Thymus (tissue), 11 donors: ENCODE data around the gene NOL7. TPM values are rescaled to one million over a fixed set of nuclear protein-coding genes. Genes with fewer than 3 reads are reported as not detected.
A peak's percentile ranks its signal among the peaks of the same experiment; 100 is the strongest.

Source experiments
- DNase-seq, 9 donors: peaks; one replicate each; pipeline ENCODE4 v3.0.0-alpha.2; 2013; ENCODE audit warnings: low spot score in 9 of 9, low read depth in 6 of 9, missing footprints in 1 of 9
- H3K27ac ChIP-seq, 2 donors: one replicate each; pipeline ENCODE4 v1.5.1; 2013; ENCODE audit warnings: control low read depth in 1 of 2, low read depth in 1 of 2, low read length in 1 of 2, mild to moderate bottlenecking in 1 of 2, moderate library complexity in 1 of 2
- H3K27me3 ChIP-seq, 2 donors: one replicate each; pipeline ENCODE4 v1.5.1; 2013; ENCODE audit warnings: low read length in 1 of 2; ENCODE audit not compliant: control insufficient read depth in 2 of 2, insufficient read depth in 1 of 2
- H3K36me3 ChIP-seq, 2 donors: one replicate each; pipeline ENCODE4 v1.5.1; 2013; ENCODE audit warnings: low read length in 1 of 2, mild to moderate bottlenecking in 1 of 2, moderate library complexity in 1 of 2; ENCODE audit not compliant: control insufficient read depth in 2 of 2, insufficient read depth in 2 of 2
- H3K4me1 ChIP-seq, 2 donors: one replicate each; pipeline ENCODE4 v1.5.1; 2013; ENCODE audit warnings: low read length in 2 of 2; ENCODE audit not compliant: control insufficient read depth in 2 of 2, insufficient read depth in 2 of 2
- H3K4me3 ChIP-seq, 2 donors: one replicate each; pipeline ENCODE4 v1.5.1; 2013; ENCODE audit warnings: low read length in 2 of 2, control low read depth in 1 of 2, mild to moderate bottlenecking in 1 of 2
- H3K9me3 ChIP-seq, 2 donors: one replicate each; pipeline ENCODE4 v1.5.1; 2013; ENCODE audit warnings: low read length in 1 of 2, mild to moderate bottlenecking in 1 of 2; ENCODE audit not compliant: control insufficient read depth in 2 of 2, insufficient read depth in 1 of 2
- WGBS: extraction: QIAGEN DNeasy Blood & Tissue Kit; methylation state at CpG from one replicate; pipeline ENCODE4 v1.1.7; 2013; 5-methylcytosine and 5-hydroxymethylcytosine counted together
- polyA plus RNA-seq: library from polyadenylated mRNA; stranded (reverse); fragments of 200-250 nt; gene quantifications from one replicate; pipeline ENCODE4 v1.2.3, GENCODE V29; 2013
- total RNA-seq: library from RNA; stranded (reverse); fragments of 120-200 nt; gene quantifications from one replicate; pipeline ENCODE4 v1.2.4, GENCODE V29; 2013
- donor health status: healthy.

NOL7 gene
- total and polyA plus RNA-seq, 2 donors: 62.5 to 63.6 TPM

DNA sequence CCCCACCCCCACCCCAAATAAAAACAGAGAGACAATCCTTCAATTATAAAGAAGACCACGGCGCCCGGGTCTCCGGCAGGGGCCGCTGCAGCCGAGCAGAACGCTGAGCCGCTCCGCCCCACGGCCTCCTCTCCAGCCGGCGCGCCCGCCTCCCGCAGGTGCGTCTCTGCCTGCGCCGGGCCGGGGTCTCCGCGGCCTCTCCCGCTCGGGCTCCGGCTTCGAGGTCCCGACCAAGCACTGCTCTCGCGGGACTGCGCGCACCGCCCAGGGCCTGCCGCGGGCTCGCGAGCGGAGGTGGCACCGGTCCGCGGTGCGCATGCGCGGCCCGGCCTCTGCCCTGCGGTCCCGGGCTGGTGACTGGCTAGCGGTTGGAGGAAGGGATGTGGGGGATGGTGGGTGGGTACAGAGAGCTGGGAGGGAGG, 41.0 kb upstream of the NOL7 start:
- no peaks in the 10 kb centered on the region for H3K27me3 ChIP-seq
- no peaks in the 10 kb centered on the region for H3K9me3 ChIP-seq
- peaks cover 0 to 13% of the 10 kb centered on the region in 2 donors for H3K4me1 ChIP-seq
- DNase-seq: peak; percentile 91 to 98 (median 95)
- peak overlapping the region; percentile 90 to 98 for H3K27ac ChIP-seq
- H3K36me3 ChIP-seq: no peaks in the 10 kb centered on the region
- WGBS: under 1% methylated on average over 46 of the region's 46 CpGs
- H3K4me3 ChIP-seq: peak overlapping the region; percentile 73 to 83

DNA sequence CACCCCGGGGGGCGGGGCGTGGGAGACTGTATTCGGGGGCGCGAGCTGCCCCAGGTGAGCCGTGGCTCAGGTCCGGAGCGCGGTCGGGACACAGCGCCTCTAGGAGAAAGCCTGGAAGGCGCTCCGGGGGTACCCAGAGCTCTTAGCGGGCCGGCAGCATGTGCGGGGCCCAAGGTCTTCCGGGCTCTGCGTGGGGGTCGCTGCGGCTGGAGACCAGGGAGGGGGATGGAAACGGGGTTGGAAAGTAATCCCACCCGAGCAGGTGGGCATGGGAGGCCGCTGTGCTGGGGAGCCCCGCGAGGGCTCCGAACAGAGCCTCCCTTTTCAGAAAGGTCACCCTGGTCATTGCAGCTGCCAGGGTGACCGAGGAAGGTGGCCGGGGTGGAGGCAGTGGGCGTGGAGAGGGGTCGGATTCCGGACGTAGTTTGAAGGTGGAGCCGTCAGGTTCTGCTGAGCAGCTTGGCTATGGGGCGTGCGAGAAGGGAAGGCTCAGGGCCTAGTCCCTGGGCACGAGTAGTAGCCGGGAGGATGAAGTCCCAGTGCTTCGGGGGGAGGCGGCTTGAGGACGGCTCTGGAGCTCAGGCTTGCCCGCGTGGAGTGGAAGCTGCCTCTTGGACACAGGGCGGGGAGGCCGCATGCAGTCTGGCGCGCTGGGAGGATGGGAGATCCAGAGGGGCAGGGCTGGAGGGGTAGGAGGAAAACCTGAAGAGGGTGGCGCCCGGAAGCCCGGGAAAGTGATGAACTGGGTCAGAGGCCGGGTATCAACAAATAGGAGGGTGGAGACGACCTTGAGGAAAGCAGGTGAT, 40.4 kb upstream of the NOL7 start, which contains the start of gene SIRT5:
TSS of gene SIRT5 (plus strand) at position 31 of the 806 bp plus-strand sequence. CDS start 9,510 bp downstream, outside the sequence.
- peak; percentile 47 to 87 (median 71) for DNase-seq
- Histone ChIP-seq H3K36me3 (no peaks in the 10 kb centered on the region), H3K4me1 (peaks cover 0 to 13% of the 10 kb centered on the region in 2 donors), H3K27ac (peak within 1 kb of the TSS; percentile 90 to 98), H3K27me3 (no peaks in the 10 kb centered on the region), H3K9me3 (no peaks in the 10 kb centered on the region), H3K4me3 (peak within 1 kb of the TSS; percentile 73 to 83)
- WGBS: under 1% methylated on average over 52 of the region's 52 CpGs

DNA sequence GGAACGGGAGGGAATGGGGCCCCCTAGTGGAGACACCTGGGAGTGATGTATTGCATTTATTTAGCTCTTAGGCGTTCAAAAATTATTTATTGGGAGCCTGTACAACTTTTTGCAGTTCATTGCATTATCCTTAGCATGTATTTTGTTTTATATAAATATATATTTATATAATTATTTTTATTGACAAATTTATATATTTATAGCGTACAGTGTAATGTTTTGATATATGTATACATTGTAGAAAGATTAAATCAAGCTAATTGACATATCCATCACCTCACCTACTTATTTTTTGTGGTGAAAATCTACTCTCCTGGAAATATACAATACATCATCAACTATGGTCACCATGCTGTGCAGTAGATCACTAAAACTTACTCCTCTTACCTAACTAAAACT, 39.8 kb upstream of the NOL7 start:
- Histone ChIP-seq H3K36me3 (peaks cover 0 to 2% of the 10 kb centered on the region in 2 donors), H3K27me3 (no peaks in the 10 kb centered on the region), H3K4me1 (peaks cover 0 to 13% of the 10 kb centered on the region in 2 donors), H3K27ac (peak overlapping the region; percentile 90 to 98), H3K4me3 (peak overlapping the region; percentile 73 to 83), H3K9me3 (no peaks in the 10 kb centered on the region)
- WGBS: 33% methylated on average over 3 of the region's 3 CpGs
- DNase-seq: peak in 1 of 9 donors; percentile 58

DNA sequence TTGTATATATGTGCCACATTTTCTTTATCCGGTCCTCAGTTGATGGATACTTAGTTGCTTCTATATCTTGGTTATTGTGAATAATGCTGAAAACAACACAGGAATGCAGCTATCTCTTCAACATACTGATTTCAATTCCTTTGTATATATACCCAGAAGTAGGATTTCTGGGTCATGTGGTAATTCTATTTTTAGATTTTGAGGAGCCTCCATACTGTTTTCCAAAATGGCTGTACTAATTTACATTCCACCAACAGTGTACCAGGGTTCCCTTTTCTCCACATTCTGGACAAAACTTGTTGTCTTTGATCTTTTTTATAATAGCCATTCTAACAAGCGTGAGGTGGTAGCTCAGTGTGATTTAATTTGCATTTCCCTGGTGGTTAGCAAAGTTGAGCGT, 39.1 kb upstream of the NOL7 start:
- Histone ChIP-seq H3K4me1 (peaks cover 0 to 13% of the 10 kb centered on the region in 2 donors), H3K27ac (no peak overlapping the region), H3K9me3 (no peaks in the 10 kb centered on the region), H3K27me3 (no peaks in the 10 kb centered on the region), H3K36me3 (peaks cover 0 to 3% of the 10 kb centered on the region in 2 donors), H3K4me3 (no peak overlapping the region)
- WGBS: 97% methylated on average over 3 of the region's 3 CpGs
- no peak for DNase-seq

DNA sequence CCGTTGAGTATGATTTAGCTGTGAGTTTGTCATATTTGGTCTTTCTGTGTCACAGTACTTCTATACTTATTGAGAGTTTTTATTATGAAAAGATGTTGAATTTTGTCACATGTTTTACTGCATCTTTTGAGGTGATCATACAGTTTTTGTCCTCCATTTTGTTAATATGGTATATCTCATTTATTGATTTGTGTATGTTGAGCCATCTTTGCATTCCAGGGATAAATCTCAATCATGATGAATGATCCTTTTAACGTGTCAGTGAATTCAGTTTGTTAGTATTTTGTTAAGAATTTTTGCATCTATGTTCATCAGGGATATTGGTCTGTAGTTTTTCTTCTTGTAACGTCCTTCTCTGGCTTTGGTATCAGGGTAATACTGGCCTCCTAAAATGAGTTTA, 37.2 kb upstream of the NOL7 start:
- Histone ChIP-seq H3K27ac (no peak overlapping the region), H3K4me3 (no peak overlapping the region), H3K36me3 (peaks cover 0 to 3% of the 10 kb centered on the region in 2 donors), H3K9me3 (no peaks in the 10 kb centered on the region), H3K27me3 (no peaks in the 10 kb centered on the region), H3K4me1 (peaks cover 0 to 13% of the 10 kb centered on the region in 2 donors)
- WGBS: over 99% methylated on average over 3 of the region's 3 CpGs
- DNase-seq: no peak

DNA sequence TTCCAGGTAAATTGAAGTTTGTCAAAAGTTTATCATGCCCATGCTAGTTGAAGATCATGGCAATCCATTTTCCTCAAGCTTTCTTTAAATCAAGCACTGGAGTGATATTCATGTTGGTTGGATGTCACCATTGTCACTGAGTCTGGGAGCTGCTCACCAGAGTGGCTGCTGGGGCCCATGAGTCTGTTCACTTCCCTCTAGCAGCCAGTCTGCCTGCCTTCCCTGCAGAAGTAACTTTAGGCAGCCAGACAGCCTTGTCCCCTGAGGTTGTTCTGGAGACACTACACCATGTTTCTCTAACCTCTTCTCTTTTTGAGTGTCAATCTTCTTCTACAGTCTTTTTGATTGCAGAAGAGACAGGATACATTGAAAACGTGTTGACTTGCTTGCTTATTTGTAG, 35.2 kb upstream of the NOL7 start:
- no peaks in the 10 kb centered on the region for H3K27me3 ChIP-seq
- WGBS: 70% methylated on average over 1 of the region's 1 CpG
- no peak overlapping the region for H3K27ac ChIP-seq
- no peak for DNase-seq
- H3K9me3 ChIP-seq: no peaks in the 10 kb centered on the region
- H3K4me3 ChIP-seq: no peak overlapping the region
- peaks cover 0 to 4% of the 10 kb centered on the region in 2 donors for H3K4me1 ChIP-seq
- H3K36me3 ChIP-seq: peaks cover 2 to 10% of the 10 kb centered on the region in 2 donors

DNA sequence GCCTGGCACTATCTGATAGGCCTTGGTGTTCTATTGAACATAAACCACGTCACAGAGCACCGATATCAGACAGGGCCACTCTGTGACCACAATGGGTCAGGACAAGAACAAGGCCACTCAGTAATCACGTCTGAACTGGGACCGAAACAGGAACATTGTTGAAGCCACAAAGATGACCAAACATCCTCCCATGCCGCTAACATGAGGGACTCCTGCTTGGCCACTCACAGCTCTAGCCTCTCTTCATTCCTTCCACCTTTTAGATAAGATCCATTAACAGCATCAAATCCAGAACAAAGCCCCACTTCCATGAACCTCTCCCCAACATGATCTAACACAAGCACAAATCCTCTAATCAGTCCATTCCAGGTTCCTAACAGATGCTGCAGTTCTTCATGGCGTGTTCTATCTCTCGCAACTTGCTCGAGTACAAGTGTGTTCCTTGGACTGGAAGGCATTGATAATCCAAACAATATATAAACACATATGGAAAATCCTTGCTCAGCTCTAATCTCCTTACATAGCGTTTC, 33.4 kb upstream of the NOL7 start:
- Histone ChIP-seq H3K27me3 (no peaks in the 10 kb centered on the region), H3K36me3 (peaks cover 5 to 13% of the 10 kb centered on the region in 2 donors), H3K27ac (no peak overlapping the region), H3K4me1 (no peaks in the 10 kb centered on the region), H3K4me3 (no peak overlapping the region), H3K9me3 (no peaks in the 10 kb centered on the region)
- 97% methylated on average over 9 of the region's 9 CpGs for WGBS
- DNase-seq: no peak

DNA sequence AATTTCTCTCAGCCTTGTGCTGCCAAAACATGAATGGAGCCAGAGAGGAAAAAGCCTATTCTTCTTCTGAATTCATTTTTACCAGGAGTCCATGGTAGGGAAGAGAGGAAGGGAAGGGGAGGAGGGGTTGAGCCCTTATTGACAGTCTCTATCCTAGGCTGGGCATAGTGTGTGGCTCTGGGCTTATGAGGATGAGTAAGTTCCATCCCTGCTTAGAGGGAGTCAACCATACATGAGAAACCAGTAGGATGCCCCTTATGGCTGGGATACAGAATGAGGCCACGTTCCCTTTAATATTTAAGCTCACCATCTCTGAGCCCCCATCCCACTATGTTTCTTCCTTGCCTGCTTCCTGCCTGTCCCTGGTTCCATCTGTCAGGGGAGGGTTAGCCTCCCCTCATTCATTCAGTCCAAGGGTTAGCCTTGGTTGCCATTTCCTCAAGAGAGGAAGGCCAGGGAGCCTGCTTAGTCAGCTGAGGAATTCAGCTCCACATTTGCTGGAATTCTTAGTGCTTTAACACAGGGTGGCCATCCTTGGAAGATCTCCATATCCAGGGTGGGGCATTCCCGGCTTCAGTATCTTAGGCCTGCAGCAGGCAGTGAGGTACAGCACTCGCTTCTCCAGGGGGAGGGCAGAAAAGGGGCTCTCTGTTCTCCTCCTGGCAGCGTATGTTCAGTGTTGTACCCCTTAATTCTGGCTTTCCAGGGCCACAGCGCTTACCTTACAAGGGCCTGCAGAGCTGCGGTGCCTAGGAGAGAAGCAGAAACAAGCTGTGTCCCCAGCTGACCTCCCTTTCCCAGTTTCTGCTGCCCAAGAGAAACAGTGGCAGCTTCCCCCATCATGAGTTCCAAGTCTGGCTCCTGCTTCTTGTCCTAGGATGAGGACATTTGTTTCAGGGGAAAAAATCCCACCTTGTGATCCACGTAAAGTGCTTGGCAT, 28.3 kb upstream of the NOL7 start:
- H3K9me3 ChIP-seq: no peaks in the 10 kb centered on the region
- no peak overlapping the region for H3K4me3 ChIP-seq
- H3K27ac ChIP-seq: no peak overlapping the region
- WGBS: 97% methylated on average over 7 of the region's 7 CpGs
- H3K4me1 ChIP-seq: peaks cover 0 to 2% of the 10 kb centered on the region in 2 donors
- no peak for DNase-seq
- H3K27me3 ChIP-seq: no peaks in the 10 kb centered on the region
- H3K36me3 ChIP-seq: peaks cover 25 to 34% of the 10 kb centered on the region in 2 donors
